Neutrophil (primary cell): ENCODE data around the gene VPS25.
A peak's percentile ranks its signal among the peaks of the same experiment; 100 is the strongest.
"Not testable (repeated sequence)": the region's sequence is repeated elsewhere in the genome, so short reads cannot be mapped to it uniquely, and the experiment has no call there.

Source experiments
- H3K27ac ChIP-seq: fragments of 200-600 bp; sonication (generic); 2 replicates; pipeline ENCODE4 v1.5.1; 2016; ENCODE audit warnings: mild to moderate bottlenecking, moderate library complexity
- H3K27me3 ChIP-seq: fragments of 200-600 bp; sonication (generic); 2 replicates; pipeline ENCODE4 v1.6.0; 2016; ENCODE audit warnings: mild to moderate bottlenecking
- H3K36me3 ChIP-seq: fragments of 200-600 bp; sonication (generic); 2 replicates; pipeline ENCODE4 v1.5.1; 2017
- H3K4me1 ChIP-seq, 2 experiments: fragments of 200-600 bp in 1 of 2; sonication (generic) in 1 of 2; 1 replicate in 1 of 2; 2 replicates in 1 of 2; pipeline versions ENCODE4 v1.5.1 to v1.6.1; 2013 to 2016; ENCODE audit warnings: low read depth in 1 of 2, low read length in 1 of 2, mild to moderate bottlenecking in 1 of 2, moderate library complexity in 1 of 2; ENCODE audit not compliant: control insufficient read depth in 1 of 2, insufficient read depth in 1 of 2
- H3K4me3 ChIP-seq, 2 experiments: fragments of 200-600 bp in 1 of 2; sonication (generic) in 1 of 2; 1 replicate in 1 of 2; 2 replicates in 1 of 2; pipeline ENCODE4 v1.5.1; 2013 to 2016; ENCODE audit warnings: low read depth in 1 of 2, low read length in 1 of 2, mild to moderate bottlenecking in 1 of 2, moderate library complexity in 1 of 2
- H3K9me3 ChIP-seq: fragments of 200-600 bp; sonication (generic); 2 replicates; pipeline ENCODE4 v1.5.1; 2016
- TF ChIP-seq, protein P1 (sequence below): fragments of 200-600 bp; sonication (generic); IDR thresholded peaks from 2 replicates; pipeline ENCODE4 v1.5.1; 2016; ENCODE audit warnings: antibody characterized with exemption

The VPS25 gene

DNA sequence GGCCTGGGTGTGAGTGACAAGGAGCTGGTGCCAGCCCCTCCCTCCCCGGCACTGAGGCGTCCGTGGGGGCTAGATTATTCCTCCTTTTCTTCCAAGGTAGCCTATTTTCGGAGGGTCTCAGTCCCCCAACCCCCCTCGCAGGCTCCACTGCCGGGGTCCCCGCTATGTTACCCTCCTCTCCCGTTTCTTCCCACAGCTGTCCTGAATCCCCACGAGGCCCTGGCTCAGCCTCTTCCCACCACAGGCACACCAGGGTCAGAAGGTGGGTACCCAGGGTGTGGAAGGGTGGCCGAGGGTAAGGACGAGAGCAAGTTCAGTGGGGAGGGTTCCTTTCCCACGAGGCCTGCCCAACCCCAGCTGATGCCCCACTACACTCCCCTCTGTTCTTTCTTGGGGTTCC is 11.6 kb upstream of the VPS25 start:
- H3K4me1 ChIP-seq: peaks cover 0 to 10% of the 10 kb centered on the region in 2 experiments
- H3K27ac ChIP-seq: no peak overlapping the region
- H3K4me3 ChIP-seq: no peak overlapping the region
- H3K9me3 ChIP-seq: no peaks in the 10 kb centered on the region
- H3K27me3 ChIP-seq: peaks cover 82% of the 10 kb centered on the region
- H3K36me3 ChIP-seq: no peaks in the 10 kb centered on the region
- TF ChIP-seq, protein P1, sequence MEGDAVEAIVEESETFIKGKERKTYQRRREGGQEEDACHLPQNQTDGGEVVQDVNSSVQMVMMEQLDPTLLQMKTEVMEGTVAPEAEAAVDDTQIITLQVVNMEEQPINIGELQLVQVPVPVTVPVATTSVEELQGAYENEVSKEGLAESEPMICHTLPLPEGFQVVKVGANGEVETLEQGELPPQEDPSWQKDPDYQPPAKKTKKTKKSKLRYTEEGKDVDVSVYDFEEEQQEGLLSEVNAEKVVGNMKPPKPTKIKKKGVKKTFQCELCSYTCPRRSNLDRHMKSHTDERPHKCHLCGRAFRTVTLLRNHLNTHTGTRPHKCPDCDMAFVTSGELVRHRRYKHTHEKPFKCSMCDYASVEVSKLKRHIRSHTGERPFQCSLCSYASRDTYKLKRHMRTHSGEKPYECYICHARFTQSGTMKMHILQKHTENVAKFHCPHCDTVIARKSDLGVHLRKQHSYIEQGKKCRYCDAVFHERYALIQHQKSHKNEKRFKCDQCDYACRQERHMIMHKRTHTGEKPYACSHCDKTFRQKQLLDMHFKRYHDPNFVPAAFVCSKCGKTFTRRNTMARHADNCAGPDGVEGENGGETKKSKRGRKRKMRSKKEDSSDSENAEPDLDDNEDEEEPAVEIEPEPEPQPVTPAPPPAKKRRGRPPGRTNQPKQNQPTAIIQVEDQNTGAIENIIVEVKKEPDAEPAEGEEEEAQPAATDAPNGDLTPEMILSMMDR: no peak

DNA sequence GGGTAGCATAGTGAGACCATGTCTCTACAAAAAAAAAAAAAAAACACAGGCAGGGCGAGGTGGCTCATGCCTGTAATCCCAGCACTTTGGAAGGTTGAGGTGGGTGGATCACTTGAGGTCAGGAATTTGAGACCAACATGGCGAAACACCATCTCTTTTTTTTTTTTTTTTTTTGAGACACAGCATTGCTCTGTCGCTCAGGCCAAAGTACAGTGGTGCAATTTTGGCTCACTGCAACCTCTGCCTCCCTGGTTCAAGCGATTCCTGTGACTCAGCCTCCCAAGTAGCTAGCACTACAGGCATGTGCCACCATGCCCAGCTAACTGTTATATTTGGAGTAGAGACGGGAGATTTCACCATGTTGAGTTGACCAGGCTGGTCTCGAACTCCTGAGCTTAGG is 7.1 kb upstream of the VPS25 start:
- TF ChIP-seq, protein P1: no peak
- no peaks in the 10 kb centered on the region for H3K36me3 ChIP-seq
- H3K9me3 ChIP-seq: no peaks in the 10 kb centered on the region
- H3K27ac ChIP-seq: no peak overlapping the region
- H3K27me3 ChIP-seq: peaks cover 49% of the 10 kb centered on the region
- H3K4me1 ChIP-seq: peaks cover 0 to 6% of the 10 kb centered on the region in 2 experiments
- H3K4me3 ChIP-seq: no peak overlapping the region

DNA sequence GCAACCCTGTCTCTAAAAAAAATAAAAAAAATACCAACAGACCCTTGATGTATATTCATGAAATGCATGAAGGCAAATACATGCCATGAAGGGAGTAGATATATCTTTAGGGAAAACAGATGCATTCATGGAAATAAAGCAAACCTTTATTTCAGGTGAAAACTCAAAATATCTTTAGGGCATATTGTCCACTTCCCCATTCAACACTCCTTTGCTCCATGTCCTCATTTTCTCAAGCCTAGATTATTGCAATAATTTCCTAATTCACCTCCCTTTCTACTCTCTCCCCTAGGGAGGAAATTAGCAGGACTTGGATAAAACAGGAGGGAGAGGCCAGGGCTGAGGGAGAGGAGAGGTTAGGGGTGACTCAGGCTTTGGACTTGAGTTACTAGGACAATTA is 5.7 kb upstream of the VPS25 start:
- TF ChIP-seq, protein P1: no peak
- Histone ChIP-seq H3K9me3 (no peaks in the 10 kb centered on the region), H3K27ac (no peak overlapping the region), H3K27me3 (peaks cover 35% of the 10 kb centered on the region), H3K4me1 (no peaks in the 10 kb centered on the region), H3K36me3 (no peaks in the 10 kb centered on the region), H3K4me3 (no peak overlapping the region)

DNA sequence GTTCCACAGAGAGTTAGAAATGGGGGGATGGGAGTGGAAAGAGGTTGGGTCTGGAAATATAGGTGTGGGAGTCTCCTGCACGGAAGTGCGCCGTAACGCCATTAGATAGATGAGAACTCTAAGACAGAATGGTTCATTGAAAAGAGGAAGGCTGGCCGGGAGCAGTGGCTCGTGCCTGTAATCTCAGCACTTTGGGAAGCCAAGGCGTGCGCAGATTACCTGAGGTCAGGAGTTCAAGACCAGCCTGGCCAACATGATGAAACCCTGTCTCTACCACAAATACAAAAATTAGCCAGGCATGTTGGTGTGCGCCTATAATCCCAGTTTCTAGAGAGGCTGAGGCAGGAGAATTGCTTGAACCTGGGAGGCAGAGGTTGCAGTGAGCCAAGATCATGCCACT is 5.2 kb upstream of the VPS25 start:
- not testable (repeated sequence) for H3K9me3 ChIP-seq, H3K4me3 ChIP-seq, H3K4me1 ChIP-seq, H3K27ac ChIP-seq, H3K36me3 ChIP-seq
- peaks cover 30% of the 10 kb centered on the region for H3K27me3 ChIP-seq

DNA sequence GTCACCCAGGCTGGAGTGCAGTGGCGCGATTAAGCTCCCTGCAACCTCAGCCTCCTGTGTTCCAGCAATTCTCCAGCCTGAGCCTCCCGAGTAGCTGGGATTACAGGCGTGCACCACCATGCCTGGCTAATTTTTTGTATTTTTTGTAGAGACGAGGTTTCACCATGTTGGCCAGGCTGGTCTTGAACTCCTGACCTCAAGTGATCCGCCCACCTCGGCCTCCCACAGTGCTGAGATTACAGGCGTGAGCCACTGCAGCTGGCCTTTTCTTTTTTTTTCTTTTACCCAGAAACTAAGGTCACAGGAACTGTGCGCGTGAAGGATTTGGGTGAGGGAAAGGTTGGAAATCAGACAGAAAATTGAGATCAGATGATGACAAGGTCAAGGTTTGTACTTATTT is 3.3 kb upstream of the VPS25 start:
- H3K4me3 ChIP-seq, H3K9me3 ChIP-seq: not testable (repeated sequence)
- H3K4me1 ChIP-seq: peaks cover 10 to 17% of the 10 kb centered on the region in 2 experiments

DNA sequence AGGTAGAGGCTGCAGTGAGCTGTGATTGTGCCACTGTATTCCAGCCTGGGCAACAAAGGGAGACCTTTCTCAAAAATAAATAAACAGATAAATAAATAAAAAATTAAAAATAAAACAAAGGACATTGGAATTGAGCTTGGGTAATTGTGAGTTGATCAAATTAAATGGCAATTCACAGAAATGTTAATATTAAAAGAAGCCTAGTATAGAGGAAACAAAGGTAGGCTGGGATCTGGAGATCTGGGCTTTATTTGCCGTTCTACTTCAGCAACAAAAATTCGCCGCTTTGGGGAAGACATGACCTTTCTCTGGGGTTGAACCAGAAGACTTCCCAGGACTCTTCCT is 332 bp upstream of the VPS25 start:
- Histone ChIP-seq H3K9me3 (no peaks in the 10 kb centered on the region), H3K4me3 (peak overlapping the region; percentile 78 to 92)
- TF ChIP-seq, protein P1: no peak

More for the DNA sequence above, 3.3 kb upstream of the VPS25 start:
- peaks cover 21% of the 10 kb centered on the region for H3K27me3 ChIP-seq
- not testable (repeated sequence) for H3K27ac ChIP-seq, H3K36me3 ChIP-seq

More for the DNA sequence above, 332 bp upstream of the VPS25 start:
- Histone ChIP-seq H3K4me1 (peaks cover 10 to 17% of the 10 kb centered on the region in 2 experiments), H3K27me3 (peaks cover 10% of the 10 kb centered on the region), H3K27ac (peak overlapping the region; percentile 82), H3K36me3 (peaks cover 32% of the 10 kb centered on the region)
